ENCODE data around the gene POLR3E.
A peak's percentile ranks its signal among the peaks of the same experiment; 100 is the strongest.

- TF ChIP-seq EZH2 (IDR thresholded peaks at IDR 0.05): no peak
- TF ChIP-seq EZH2phosphoT487 (IDR thresholded peaks at IDR 0.05): no peak
- TF ChIP-seq CTCF (IDR thresholded peaks at IDR 0.05): peak; percentile 99
These were observed 24.3 kb downstream of the POLR3E start for GRCh38 chr16:22321340-22322001.

Measured in neural progenitor cell (in vitro differentiated cells).